Kasumi-1 (cell line): ENCODE results near the gene CEP350.
"Not testable (repeated sequence)": the region's sequence is repeated elsewhere in the genome, so short reads cannot be mapped to it uniquely, and the experiment has no call there.

Experiments used
- DNase-seq, 2 experiments: peaks; one replicate each; lab custom pipeline; 2025; lab: John Stamatoyannopoulos, UW

CEP350 gene

GRCh38 chr1:180119837-180120236 is 165.2 kb downstream of the CEP350 start:
- no peak for DNase-seq

- DNase-seq: no peak
Measured at GRCh38 chr1:180123463-180123936, 168.9 kb downstream of the CEP350 start.

- no peak for DNase-seq
Measured at GRCh38 chr1:180130651-180131050, 176.0 kb downstream of the CEP350 start.

GRCh38 chr1:180131510-180131909 is 176.9 kb downstream of the CEP350 start:
- DNase-seq: peak; percentile 62 to 81

GRCh38 chr1:180133193-180133592 is 178.6 kb downstream of the CEP350 start:
- DNase-seq: no peak

GRCh38 chr1:180133688-180134087 is 179.1 kb downstream of the CEP350 start:
- DNase-seq: not testable (repeated sequence)

- DNase-seq: no peak
Measured at GRCh38 chr1:180135535-180135934, 180.9 kb downstream of the CEP350 start.

GRCh38 chr1:180136331-180136967 is 181.8 kb downstream of the CEP350 start:
- no peak for DNase-seq

GRCh38 chr1:180136968-180137356 is 182.4 kb downstream of the CEP350 start:
- DNase-seq: no peak

GRCh38 chr1:180137776-180138175 is 183.2 kb downstream of the CEP350 start:
- DNase-seq: no peak

GRCh38 chr1:180141381-180141934 is 186.8 kb downstream of the CEP350 start:
- no peak for DNase-seq

- no peak for DNase-seq
Measured at GRCh38 chr1:180143359-180143758, 188.7 kb downstream of the CEP350 start.

- DNase-seq: no peak
Measured at GRCh38 chr1:180144659-180145357, 190.2 kb downstream of the CEP350 start.

- DNase-seq: no peak
Measured at GRCh38 chr1:180145446-180145845, 190.8 kb downstream of the CEP350 start.

GRCh38 chr1:180150982-180151381 is 196.4 kb downstream of the CEP350 start:
- DNase-seq: peak; percentile 74 to 76

- DNase-seq: no peak
Measured at GRCh38 chr1:180151508-180151907, 196.9 kb downstream of the CEP350 start.

GRCh38 chr1:180152588-180152987 is 198.0 kb downstream of the CEP350 start:
- no peak for DNase-seq

GRCh38 chr1:180153032-180153431 is 198.4 kb downstream of the CEP350 start:
- DNase-seq: no peak

- no peak for DNase-seq
Measured at GRCh38 chr1:180154003-180154324, 199.4 kb downstream of the CEP350 start.

GRCh38 chr1:180154325-180155181 is 199.9 kb downstream of the CEP350 start, which contains the start of gene QSOX1:
Gene QSOX1, plus strand, starts transcription at chr1:180154869. Its CDS starts 39 bp downstream, at chr1:180154908.
- peak; percentile 68 to 82 for DNase-seq

- DNase-seq: no peak
Measured at GRCh38 chr1:180155182-180155682, 200.6 kb downstream of the CEP350 start.

GRCh38 chr1:180156201-180156600 is 201.6 kb downstream of the CEP350 start:
- no peak for DNase-seq
